ENCODE measurements around the gene HS1BP3.

DNA sequence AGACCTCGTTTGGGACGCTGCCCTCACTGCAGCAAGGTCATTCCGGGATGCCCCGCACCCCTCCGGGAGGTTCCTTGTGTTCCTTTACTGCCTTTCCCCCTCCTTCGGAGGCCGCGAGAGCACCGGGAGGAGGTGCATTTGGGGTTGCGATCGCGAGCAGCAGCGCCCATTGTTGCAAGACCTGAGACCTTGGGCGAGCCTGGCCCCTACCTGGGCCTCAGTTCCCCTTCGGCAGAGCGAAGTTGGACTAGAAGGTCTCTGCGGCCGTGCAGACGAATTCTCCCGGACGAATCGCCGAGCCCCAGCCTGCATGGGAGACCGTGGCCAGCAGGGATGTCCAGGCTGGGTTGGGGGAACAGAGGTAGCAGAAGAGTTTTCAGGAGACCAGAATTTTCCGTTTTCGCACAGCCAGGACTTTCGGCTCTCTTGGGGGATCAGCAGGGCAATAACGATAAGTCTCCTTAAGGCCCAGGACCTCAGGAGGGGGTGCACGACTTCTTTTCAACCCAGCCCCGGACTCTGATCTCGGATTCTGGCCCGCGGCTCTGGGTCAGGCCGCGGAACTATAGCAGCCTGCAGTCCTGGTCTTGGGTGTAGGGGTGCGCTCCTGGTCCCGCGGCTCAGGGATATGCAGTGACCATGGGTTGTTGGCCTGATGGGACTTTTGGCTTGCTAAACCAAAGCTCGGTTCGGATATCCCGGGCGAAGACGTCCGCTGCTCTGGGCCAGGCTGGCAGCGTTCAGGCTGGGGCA lies 18.8 kb upstream of the HS1BP3 start:
- no peak for TF ChIP-seq CEBPB (IDR thresholded peaks at IDR 0.05)
- TF ChIP-seq, protein P1, sequence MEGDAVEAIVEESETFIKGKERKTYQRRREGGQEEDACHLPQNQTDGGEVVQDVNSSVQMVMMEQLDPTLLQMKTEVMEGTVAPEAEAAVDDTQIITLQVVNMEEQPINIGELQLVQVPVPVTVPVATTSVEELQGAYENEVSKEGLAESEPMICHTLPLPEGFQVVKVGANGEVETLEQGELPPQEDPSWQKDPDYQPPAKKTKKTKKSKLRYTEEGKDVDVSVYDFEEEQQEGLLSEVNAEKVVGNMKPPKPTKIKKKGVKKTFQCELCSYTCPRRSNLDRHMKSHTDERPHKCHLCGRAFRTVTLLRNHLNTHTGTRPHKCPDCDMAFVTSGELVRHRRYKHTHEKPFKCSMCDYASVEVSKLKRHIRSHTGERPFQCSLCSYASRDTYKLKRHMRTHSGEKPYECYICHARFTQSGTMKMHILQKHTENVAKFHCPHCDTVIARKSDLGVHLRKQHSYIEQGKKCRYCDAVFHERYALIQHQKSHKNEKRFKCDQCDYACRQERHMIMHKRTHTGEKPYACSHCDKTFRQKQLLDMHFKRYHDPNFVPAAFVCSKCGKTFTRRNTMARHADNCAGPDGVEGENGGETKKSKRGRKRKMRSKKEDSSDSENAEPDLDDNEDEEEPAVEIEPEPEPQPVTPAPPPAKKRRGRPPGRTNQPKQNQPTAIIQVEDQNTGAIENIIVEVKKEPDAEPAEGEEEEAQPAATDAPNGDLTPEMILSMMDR (IDR thresholded peaks at IDR 0.05) = no peak
- TF ChIP-seq, protein P2, sequence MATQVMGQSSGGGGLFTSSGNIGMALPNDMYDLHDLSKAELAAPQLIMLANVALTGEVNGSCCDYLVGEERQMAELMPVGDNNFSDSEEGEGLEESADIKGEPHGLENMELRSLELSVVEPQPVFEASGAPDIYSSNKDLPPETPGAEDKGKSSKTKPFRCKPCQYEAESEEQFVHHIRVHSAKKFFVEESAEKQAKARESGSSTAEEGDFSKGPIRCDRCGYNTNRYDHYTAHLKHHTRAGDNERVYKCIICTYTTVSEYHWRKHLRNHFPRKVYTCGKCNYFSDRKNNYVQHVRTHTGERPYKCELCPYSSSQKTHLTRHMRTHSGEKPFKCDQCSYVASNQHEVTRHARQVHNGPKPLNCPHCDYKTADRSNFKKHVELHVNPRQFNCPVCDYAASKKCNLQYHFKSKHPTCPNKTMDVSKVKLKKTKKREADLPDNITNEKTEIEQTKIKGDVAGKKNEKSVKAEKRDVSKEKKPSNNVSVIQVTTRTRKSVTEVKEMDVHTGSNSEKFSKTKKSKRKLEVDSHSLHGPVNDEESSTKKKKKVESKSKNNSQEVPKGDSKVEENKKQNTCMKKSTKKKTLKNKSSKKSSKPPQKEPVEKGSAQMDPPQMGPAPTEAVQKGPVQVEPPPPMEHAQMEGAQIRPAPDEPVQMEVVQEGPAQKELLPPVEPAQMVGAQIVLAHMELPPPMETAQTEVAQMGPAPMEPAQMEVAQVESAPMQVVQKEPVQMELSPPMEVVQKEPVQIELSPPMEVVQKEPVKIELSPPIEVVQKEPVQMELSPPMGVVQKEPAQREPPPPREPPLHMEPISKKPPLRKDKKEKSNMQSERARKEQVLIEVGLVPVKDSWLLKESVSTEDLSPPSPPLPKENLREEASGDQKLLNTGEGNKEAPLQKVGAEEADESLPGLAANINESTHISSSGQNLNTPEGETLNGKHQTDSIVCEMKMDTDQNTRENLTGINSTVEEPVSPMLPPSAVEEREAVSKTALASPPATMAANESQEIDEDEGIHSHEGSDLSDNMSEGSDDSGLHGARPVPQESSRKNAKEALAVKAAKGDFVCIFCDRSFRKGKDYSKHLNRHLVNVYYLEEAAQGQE (IDR thresholded peaks at IDR 0.05) = no peak
- TF ChIP-seq RARB (CRISPR knock-in tag; IDR thresholded peaks at IDR 0.05) = no peak
- no peak for TF ChIP-seq POLR2A (IDR thresholded peaks at IDR 0.05; ENCODE audit: low read length)
- TF ChIP-seq ZNF302 (CRISPR knock-in tag; IDR thresholded peaks at IDR 0.05) = no peak
- TF ChIP-seq, protein P3, sequence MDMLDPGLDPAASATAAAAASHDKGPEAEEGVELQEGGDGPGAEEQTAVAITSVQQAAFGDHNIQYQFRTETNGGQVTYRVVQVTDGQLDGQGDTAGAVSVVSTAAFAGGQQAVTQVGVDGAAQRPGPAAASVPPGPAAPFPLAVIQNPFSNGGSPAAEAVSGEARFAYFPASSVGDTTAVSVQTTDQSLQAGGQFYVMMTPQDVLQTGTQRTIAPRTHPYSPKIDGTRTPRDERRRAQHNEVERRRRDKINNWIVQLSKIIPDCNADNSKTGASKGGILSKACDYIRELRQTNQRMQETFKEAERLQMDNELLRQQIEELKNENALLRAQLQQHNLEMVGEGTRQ (IDR thresholded peaks at IDR 0.05) = no peak
- TF ChIP-seq JUN (IDR thresholded peaks at IDR 0.05) = no peak
- TF ChIP-seq, protein P4, sequence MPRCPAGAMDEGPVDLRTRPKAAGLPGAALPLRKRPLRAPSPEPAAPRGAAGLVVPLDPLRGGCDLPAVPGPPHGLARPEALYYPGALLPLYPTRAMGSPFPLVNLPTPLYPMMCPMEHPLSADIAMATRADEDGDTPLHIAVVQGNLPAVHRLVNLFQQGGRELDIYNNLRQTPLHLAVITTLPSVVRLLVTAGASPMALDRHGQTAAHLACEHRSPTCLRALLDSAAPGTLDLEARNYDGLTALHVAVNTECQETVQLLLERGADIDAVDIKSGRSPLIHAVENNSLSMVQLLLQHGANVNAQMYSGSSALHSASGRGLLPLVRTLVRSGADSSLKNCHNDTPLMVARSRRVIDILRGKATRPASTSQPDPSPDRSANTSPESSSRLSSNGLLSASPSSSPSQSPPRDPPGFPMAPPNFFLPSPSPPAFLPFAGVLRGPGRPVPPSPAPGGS (IDR thresholded peaks at IDR 0.05) = no peak
- TF ChIP-seq FOSB (CRISPR knock-in tag; IDR thresholded peaks at IDR 0.05) = no peak

Measured in A549 (cell line).